Hematopoietic multipotent progenitor cell treated with erythropoietin and hydrocortisone succinate and interleukin-3 and kit ligand, for 6 days (in vitro differentiated cells): ENCODE data around the gene MUTYH.
"Not testable (repeated sequence)": the region's sequence is repeated elsewhere in the genome, so short reads cannot be mapped to it uniquely, and the experiment has no call there.

Source experiments
- DNase-seq: peaks from one replicate; pipeline ENCODE4 v3.0.0-alpha.2; 2015

Gene MUTYH

GRCh38 chr1:45319761-45320160, 20.5 kb downstream of the MUTYH start:
- no peak for DNase-seq

- DNase-seq, result no peak
Measured at GRCh38 chr1:45317166-45317565, 23.1 kb downstream of the MUTYH start.

GRCh38 chr1:45314266-45314665, 26.0 kb downstream of the MUTYH start:
- no peak for DNase-seq

- DNase-seq, result no peak
Measured at GRCh38 chr1:45306905-45307304, 33.3 kb downstream of the MUTYH start.

- no peak for DNase-seq
Measured at GRCh38 chr1:45306319-45306718, 33.9 kb downstream of the MUTYH start.

- DNase-seq, result no peak
Measured at GRCh38 chr1:45305231-45305630, 35.0 kb downstream of the MUTYH start.

GRCh38 chr1:45304311-45305081, 35.7 kb downstream of the MUTYH start:
- peak; percentile 57 for DNase-seq

- peak; percentile 98 for DNase-seq
Measured at GRCh38 chr1:45303520-45304310, 36.5 kb downstream of the MUTYH start.

GRCh38 chr1:45302505-45303150, 37.6 kb downstream of the MUTYH start:
- no peak for DNase-seq

- no peak for DNase-seq
Measured at GRCh38 chr1:45300669-45300997, 39.6 kb downstream of the MUTYH start.

- peak; percentile 93 for DNase-seq
Measured at GRCh38 chr1:45299981-45300668, 40.1 kb downstream of the MUTYH start.

- DNase-seq, result no peak
Measured at GRCh38 chr1:45299296-45299695, 40.9 kb downstream of the MUTYH start.

- peak; percentile 9 for DNase-seq
Measured at GRCh38 chr1:45297666-45298356, 42.4 kb downstream of the MUTYH start.

- DNase-seq, result no peak
Measured at GRCh38 chr1:45291716-45292115, 48.5 kb downstream of the MUTYH start.

GRCh38 chr1:45291002-45291401, 49.2 kb downstream of the MUTYH start:
- DNase-seq, result not testable (repeated sequence)

- not testable (repeated sequence) for DNase-seq
Measured at GRCh38 chr1:45286521-45286920, 53.7 kb downstream of the MUTYH start.

GRCh38 chr1:45284858-45285257, 55.4 kb downstream of the MUTYH start:
- DNase-seq, result not testable (repeated sequence)

- DNase-seq, result no peak
Measured at GRCh38 chr1:45282351-45282750, 57.9 kb downstream of the MUTYH start.
